GM10248 (cell line): ENCODE results near the gene RRP1B.
"Not testable (repeated sequence)": the region's sequence is repeated elsewhere in the genome, so short reads cannot be mapped to it uniquely, and the experiment has no call there.

Experiments
- CTCF ChIA-PET: fragments of 300-600 bp; sonication (Branson Sonifier 250); formaldehyde crosslinking; extraction: SDS; loops from one replicate; lab custom pipeline; 2021; ENCODE audit warnings: antibody characterized with exemption; lab: Yijun Ruan, JAX
- POLR2A ChIA-PET: fragments of 350-650 bp; sonication (Branson Sonifier 250); formaldehyde crosslinking; extraction: SDS; loops from one replicate; lab custom pipeline; 2020; ENCODE audit warnings: antibody characterized with exemption; lab: Yijun Ruan, JAX
- DNase-seq: peaks from one replicate; pipeline ENCODE4 v3.0.0; 2012; ENCODE audit errors: extremely low spot score
- CTCF ChIP-seq: IDR thresholded peaks from 2 replicates; pipeline ENCODE4 v1.5.1; 2012; ENCODE audit warnings: mild to moderate bottlenecking, low read depth; ENCODE audit errors: extremely low read depth, missing control alignments, control extremely low read depth

Gene RRP1B

GRCh38 chr21:43712268-43712942, 53.0 kb downstream of the RRP1B start:
- no peak for DNase-seq
- ChIA-PET CTCF (no interaction called here), POLR2A (no interaction called here)
- TF ChIP-seq CTCF: no peak

GRCh38 chr21:43713123-43713522, 53.8 kb downstream of the RRP1B start:
- DNase-seq, CTCF ChIA-PET: not testable (repeated sequence)
- POLR2A ChIA-PET: interaction anchor here (1.1 kb wide), 1 partner anchor 8 kb away, joined by 9 read pairs; no protein-coding TSS in a partner anchor

GRCh38 chr21:43716376-43717165, 57.2 kb downstream of the RRP1B start:
- DNase-seq: peak; percentile 63
- no peak for TF ChIP-seq CTCF
- POLR2A ChIA-PET: interaction anchor here (0.6 to 1.4 kb wide), 2 partner anchors 10 to 12 kb away, joined by 5 to 8 read pairs; no protein-coding TSS in a partner anchor
- CTCF ChIA-PET: interaction anchor here (0.7 to 1.4 kb wide), 3 partner anchors 9 to 20 kb away, joined by 3 to 6 read pairs (median 3); no protein-coding TSS in a partner anchor

- ChIA-PET CTCF (interaction anchor here (0.7 to 1.4 kb wide), 3 partner anchors 10 to 19 kb away, joined by 3 to 6 read pairs (median 3); no protein-coding TSS in a partner anchor), POLR2A (interaction anchor here (0.6 to 1.4 kb wide), 2 partner anchors 11 kb away, joined by 5 to 8 read pairs; no protein-coding TSS in a partner anchor)
- DNase-seq: no peak
- no peak for TF ChIP-seq CTCF
Measured at GRCh38 chr21:43717166-43717853, 58.0 kb downstream of the RRP1B start.

GRCh38 chr21:43717967-43718871, 58.9 kb downstream of the RRP1B start:
- CTCF ChIA-PET: no interaction called here
- POLR2A ChIA-PET: no interaction called here

More at GRCh38 chr21:43717967-43718871, 58.9 kb downstream of the RRP1B start:
- TF ChIP-seq CTCF: no peak
- DNase-seq: no peak
